Brain microvascular endothelial cell (primary cell): Measurements from ENCODE around the gene ZNF532.
A peak's percentile ranks its signal among the peaks of the same experiment; 100 is the strongest.

Experiments
- DNase-seq: peaks from one replicate; pipeline ENCODE4 v3.0.0-alpha.2; 2020
- H3K27ac ChIP-seq: fragments of 250-450 bp; sonication (Bioruptor Pico); 2 replicates; pipeline ENCODE4 v1.5.1; 2020; ENCODE audit warnings: mild to moderate bottlenecking, moderate library complexity
- H3K27me3 ChIP-seq: fragments of 250-450 bp; sonication (Bioruptor Pico); replicated peaks from 2 replicates; pipeline ENCODE4 v1.5.1; 2020; ENCODE audit warnings: mild to moderate bottlenecking
- H3K36me3 ChIP-seq: fragments of 250-450 bp; sonication (Bioruptor Pico); replicated peaks from 2 replicates; pipeline ENCODE4 v1.5.1; 2020; ENCODE audit warnings: mild to moderate bottlenecking
- H3K4me3 ChIP-seq: 2 replicates; pipeline ENCODE4 v1.5.1; 2011; ENCODE audit warnings: low read depth, mild to moderate bottlenecking, control low read depth, low read length, moderate library complexity
- in situ Hi-C: cut with HindIII; loops from 2 replicates; pipeline ENCODE4 v1.10.0; 2017; ENCODE audit warnings: low sequenced_read_pairs, low pct_ligation_motif_present
- TF ChIP-seq, protein P1 (sequence below): IDR thresholded peaks from 2 replicates; pipeline ENCODE4 v1.5.1; 2011; ENCODE audit warnings: low read depth, mild to moderate bottlenecking, moderate library complexity, low read length, control low read depth, inconsistent platforms; ENCODE audit errors: missing control alignments

Gene ZNF532

DNA sequence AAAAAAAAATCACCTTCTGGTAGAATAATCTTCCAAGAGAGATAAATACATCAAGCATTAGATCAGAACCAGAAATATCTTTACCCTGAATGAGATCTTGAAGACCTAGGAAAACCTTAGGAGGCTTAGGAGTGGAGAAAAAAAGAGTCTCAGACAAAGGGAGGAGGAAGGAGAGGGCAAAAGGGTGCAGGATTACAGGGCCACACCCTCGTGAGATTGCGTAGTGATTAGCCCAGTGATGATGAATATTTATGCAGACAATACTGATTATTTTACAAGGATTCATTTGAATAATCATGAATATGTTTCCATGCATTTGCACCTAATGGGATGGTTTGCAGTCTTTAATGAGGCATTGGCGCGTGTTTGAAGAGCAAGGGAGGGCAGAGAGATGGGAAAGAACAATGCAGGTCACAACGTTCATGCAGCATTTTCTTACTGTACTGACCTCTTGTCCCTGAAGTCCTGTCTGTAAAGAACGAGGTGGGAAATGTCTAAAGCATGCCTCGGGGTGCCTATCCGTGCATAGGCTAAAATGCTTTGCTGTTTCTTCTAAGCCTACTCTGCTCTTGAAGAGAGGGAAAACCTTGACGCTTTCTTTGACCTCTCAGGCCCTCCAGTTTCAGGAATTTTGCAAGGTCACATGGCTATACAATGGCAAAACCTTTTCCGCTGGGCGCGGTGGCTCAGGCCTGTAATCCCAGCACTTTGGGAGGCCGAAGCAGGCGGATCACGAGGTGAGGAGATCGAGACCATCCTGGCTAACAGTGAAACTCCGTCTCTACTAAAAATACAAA lies 18.6 kb upstream of the ZNF532 start:
- H3K27me3 ChIP-seq: no peaks in the 10 kb centered on the region
- in situ Hi-C loops: no loop called here
- H3K36me3 ChIP-seq: no peaks in the 10 kb centered on the region

GRCh38 chr18:58847383-58848071 lies 17.1 kb upstream of the ZNF532 start:
- Histone ChIP-seq H3K4me3 (peak overlapping the region; percentile 32), H3K27me3 (no peaks in the 10 kb centered on the region), H3K36me3 (no peaks in the 10 kb centered on the region), H3K27ac (no peak overlapping the region)
- TF ChIP-seq, protein P1, sequence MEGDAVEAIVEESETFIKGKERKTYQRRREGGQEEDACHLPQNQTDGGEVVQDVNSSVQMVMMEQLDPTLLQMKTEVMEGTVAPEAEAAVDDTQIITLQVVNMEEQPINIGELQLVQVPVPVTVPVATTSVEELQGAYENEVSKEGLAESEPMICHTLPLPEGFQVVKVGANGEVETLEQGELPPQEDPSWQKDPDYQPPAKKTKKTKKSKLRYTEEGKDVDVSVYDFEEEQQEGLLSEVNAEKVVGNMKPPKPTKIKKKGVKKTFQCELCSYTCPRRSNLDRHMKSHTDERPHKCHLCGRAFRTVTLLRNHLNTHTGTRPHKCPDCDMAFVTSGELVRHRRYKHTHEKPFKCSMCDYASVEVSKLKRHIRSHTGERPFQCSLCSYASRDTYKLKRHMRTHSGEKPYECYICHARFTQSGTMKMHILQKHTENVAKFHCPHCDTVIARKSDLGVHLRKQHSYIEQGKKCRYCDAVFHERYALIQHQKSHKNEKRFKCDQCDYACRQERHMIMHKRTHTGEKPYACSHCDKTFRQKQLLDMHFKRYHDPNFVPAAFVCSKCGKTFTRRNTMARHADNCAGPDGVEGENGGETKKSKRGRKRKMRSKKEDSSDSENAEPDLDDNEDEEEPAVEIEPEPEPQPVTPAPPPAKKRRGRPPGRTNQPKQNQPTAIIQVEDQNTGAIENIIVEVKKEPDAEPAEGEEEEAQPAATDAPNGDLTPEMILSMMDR: no peak
- no peak for DNase-seq
- in situ Hi-C loops: no loop called here

More for the DNA sequence above, 18.6 kb upstream of the ZNF532 start:
- no peak overlapping the region for H3K4me3 ChIP-seq
- DNase-seq: no peak
- no peak overlapping the region for H3K27ac ChIP-seq
- TF ChIP-seq, protein P1: no peak

DNA sequence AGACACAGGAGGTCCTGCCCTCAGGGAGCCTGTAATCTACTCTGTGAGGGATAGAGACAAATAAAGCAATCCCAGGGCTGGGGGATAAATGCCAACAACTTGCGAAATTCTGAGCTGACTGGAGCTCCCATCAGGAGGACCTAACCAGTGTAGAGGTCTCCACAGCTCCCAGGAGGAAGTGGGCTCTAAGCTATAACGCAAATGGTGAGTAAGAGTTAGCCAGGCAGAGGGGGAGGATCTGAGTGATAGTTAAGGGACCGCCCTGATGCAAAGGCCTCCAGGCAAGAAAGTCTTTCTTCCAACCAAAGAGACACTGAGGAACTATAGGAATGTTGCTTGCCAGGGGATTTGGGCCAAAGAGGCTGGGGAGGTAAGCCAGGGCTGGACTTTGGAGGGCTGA lies 16.0 kb upstream of the ZNF532 start:
- TF ChIP-seq, protein P1: no peak
- no peak overlapping the region for H3K27ac ChIP-seq
- DNase-seq: peak; percentile 55

GRCh38 chr18:58850786-58851469 lies 13.7 kb upstream of the ZNF532 start:
- Histone ChIP-seq H3K36me3 (no peaks in the 10 kb centered on the region), H3K27ac (no peak overlapping the region), H3K4me3 (no peak overlapping the region), H3K27me3 (no peaks in the 10 kb centered on the region)
- DNase-seq: no peak
- in situ Hi-C loops: no loop called here
- TF ChIP-seq, protein P1: no peak

More for the DNA sequence above, 16.0 kb upstream of the ZNF532 start:
- no peaks in the 10 kb centered on the region for H3K27me3 ChIP-seq
- in situ Hi-C loops: no loop called here
- H3K4me3 ChIP-seq: no peak overlapping the region
- no peaks in the 10 kb centered on the region for H3K36me3 ChIP-seq

DNA sequence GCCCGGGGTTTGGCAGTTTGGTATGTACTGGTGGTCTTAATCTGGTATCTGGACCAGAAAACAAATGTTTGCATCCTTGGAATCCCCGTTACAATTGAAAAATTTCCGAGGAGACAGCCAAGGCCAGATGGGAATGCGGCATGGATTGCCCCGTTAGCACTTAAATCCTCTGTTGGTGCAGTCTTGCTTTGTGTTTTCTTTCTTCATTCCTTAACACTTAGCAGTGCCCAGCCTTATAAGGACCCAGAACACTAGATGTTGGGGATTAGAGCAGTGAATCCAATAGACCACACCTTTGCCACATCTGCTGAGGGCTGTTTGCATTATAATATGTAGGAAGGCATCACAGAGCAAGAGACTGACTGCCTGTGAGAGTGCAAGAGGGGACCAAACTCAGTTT lies 12.8 kb upstream of the ZNF532 start:
- TF ChIP-seq, protein P1: no peak
- H3K27ac ChIP-seq: no peak overlapping the region
- in situ Hi-C loops: no loop called here
- H3K4me3 ChIP-seq: no peak overlapping the region
- H3K27me3 ChIP-seq: no peaks in the 10 kb centered on the region
- DNase-seq: no peak
- H3K36me3 ChIP-seq: no peaks in the 10 kb centered on the region
